Globus pallidus (tissue), 1 donor: Measurements from ENCODE around the gene HLA-C.
"Not testable (repeated sequence)": the region's sequence is repeated elsewhere in the genome, so short reads cannot be mapped to it uniquely, and the experiment has no call there.

Source experiments
- DNase-seq: peaks from one replicate; pipeline ENCODE4 v3.0.0-alpha.2; 2015; ENCODE audit warnings: low spot score

Gene HLA-C

DNA sequence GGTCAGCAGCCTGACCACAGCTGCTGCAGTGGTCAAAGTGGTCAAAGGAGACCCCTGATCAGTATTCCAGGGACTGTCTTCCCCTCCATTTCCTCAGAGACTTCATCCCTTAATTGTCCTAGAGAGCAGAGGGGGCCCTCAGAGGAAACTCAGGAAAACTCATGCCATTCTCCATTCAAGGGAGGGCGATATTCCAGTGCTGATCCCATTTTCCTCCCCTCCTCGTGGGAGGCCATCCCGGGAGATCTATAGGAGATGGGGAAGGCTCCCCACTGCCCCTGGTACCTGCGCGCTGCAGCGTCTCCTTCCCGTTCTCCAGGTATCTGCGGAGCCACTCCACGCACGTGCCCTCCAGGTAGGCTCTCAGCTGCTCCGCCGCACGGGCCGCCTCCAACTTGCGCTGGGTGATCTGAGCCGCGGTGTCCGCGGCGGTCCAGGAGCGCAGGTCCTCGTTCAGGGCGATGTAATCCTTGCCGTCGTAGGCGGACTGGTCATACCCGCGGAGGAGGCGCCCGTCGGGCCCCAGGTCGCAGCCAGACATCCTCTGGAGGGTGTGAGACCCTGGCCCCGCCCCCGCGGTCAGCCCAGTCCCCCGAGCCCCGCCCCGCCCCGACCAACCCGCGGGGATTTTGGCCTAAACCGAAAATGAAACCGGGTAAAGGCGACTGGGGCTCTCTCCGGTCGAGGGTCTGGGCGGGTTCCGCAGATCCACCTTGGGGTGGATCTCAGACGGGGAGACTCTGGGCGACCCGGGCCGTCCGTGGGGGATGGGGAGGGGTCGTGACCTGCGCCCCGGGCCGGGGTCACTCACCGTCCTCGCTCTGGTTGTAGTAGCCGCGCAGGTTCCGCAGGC is 878 bp downstream of the HLA-C start:
- no peak for DNase-seq

DNA sequence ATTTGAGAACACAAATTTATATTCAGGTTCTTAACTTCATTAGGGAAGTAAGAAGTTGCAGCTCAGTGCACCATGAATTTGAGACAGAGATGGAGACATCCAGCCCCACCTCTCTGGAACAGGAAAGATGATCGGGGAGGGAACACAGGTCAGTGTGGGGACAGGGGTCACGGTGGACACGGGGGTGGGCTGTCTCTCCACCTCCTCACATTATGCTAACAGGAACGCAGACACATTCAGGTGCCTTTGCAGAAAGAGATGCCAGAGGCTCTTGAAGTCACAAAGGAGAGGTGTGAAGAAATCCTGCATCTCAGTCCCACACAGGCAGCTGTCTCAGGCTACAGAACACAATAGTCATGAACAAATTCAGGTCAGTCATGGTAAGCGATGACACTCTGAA is 3.1 kb downstream of the HLA-C start:
- no peak for DNase-seq

DNA sequence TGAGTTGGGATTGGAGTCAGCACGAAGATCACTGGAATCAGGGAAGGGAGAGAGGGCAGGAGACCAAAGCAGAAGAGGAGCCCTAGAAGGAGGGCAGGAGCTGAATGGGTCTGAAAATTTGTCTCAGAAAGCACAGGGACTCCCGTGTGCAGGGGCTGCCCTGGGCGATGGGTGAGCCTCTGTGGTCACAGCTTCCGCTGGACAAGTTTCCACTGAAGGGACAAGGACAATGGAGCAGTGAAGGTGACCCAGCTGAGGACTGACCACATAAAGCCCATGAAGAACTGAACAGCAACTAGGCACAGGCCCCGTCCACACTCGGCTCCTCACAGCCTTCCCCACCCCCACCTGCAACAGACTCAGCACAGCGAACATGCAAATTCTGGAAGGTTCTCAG is 3.5 kb downstream of the HLA-C start:
- no peak for DNase-seq

DNA sequence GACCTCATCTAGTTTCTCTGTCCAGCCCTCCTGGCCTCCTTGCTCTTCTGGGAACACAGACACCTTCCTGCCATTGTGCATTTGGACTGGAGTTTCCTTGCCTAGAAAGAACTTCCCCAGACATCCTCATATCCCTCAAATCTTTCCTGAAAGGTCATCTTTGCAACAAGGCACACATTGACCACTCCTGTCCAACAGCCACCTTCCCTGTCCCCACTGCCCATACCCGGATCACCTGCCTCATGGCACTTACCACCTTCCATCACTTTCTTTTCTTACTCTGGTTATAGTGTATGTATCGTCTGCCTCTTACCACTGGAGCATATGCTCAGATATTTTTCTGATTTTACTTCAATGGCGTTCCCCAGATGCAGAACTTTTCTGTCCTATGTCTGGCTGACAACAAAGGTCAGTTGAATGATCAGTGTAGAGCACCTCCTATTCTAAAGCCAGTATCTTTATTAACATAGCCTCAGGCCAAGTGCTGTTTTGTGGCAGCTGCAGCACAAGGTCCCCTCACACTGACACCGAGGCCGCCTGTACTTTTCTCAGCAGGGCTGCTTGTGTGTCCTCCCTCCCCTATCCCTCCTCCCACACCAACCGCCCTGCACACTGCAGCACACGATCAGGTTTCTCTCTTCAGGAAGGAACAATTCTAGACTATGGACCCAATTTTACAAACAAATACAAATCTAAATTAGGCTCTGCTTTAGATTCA is 4.1 kb downstream of the HLA-C start:
- no peak for DNase-seq

DNA sequence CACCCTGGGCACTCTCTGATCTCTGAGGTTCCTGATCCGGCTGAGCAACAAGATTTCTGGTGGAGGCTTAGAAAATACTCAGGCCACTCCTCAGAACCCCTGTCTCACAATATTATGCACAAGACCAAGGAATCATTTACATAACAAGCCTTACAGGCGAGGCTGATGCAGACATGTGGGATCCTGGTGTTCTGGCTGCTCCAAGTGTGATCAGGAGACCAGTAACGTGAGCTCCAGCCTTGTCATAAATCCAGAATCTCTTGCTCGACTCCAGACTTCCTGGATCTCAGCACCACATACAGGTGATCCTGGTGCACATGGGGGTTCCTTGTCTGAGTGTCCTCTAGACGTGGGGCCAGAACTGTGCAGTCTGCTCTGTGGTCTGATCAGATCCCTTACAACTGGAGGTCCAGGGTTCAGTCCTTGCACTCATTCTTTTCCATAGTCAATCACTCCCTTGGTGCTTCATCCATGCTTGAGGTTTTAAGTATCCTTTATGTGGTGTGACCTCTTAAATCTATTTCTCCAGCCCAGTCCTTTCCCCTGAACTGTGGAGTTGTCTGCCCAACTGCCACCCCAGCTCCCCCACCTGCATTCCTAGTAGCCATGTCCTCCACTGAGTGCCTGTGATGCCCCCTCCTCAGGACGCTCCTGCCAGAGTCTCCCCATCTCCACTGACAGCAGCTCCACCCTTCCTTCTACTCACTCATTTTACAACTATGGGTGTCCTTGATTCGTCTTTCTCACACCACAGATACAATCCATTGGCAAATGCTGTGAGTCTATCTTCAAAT is 5.1 kb downstream of the HLA-C start:
- no peak for DNase-seq

DNA sequence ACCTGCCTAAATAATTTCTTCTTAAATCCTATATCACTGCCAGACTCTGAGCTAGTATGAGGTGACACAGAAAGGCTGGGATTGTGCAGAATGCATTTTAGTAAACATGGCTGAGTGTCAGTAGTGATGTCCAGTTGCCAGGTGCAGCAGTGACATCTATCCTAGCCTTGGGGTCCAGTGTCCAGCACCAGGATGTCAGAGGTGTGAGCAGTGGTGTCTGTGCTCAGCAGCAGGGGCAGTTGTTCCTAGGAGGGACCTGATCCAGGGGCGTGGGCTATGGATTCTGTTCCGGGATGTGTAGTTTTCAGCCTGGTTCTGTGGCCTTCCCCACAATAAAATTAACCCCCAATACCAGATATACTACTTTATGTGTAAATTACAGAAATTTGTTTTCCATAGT is 6.0 kb downstream of the HLA-C start:
- no peak for DNase-seq

DNA sequence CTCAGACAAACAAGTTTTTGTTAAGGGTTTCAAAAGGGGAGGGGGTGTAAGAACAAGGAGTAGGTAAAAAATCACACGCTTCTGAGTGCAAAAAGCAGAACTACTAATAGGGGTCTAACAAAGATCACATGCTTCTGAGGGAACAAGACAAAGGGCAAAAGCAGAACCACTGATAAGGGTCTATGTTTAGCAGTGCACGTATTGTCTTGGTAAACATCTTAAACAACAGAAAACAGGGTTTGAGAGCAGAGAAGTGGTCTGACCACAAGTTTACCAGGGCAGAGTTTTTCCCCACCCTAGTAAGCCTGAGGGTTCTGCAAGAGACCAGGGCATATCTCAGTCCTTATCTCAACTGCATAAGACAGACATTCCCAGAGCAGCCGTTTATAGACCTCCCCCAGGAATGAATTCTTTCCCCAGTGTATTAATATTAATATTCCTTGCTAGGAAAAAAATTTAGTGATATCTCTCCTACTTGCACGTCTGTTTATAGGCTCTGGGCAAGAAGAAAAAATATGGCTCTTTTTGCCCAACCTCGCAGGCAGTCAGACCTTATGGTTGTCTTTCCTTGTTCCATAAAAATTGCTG is 8.5 kb downstream of the HLA-C start:
- DNase-seq: not testable (repeated sequence)

DNA sequence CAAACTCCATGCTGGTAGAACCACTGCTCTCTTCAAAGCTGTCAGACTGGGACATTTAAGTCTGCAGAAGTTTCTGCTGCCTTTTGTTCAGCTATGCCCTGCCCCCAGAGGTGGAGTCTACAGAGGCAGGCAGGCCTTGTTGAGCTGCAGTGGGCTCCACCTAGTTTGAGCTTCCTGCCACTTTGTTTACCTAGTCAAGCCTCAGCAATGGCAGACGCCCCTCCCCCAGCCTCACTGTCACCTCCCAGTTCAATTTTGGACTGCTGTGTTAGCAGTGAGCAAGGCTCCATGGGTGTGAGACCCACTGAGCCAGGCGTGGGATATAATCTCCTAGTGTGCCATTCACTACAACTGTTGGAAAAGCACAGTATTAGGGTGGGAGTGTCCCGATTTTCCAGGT is 11.9 kb downstream of the HLA-C start:
- not testable (repeated sequence) for DNase-seq

DNA sequence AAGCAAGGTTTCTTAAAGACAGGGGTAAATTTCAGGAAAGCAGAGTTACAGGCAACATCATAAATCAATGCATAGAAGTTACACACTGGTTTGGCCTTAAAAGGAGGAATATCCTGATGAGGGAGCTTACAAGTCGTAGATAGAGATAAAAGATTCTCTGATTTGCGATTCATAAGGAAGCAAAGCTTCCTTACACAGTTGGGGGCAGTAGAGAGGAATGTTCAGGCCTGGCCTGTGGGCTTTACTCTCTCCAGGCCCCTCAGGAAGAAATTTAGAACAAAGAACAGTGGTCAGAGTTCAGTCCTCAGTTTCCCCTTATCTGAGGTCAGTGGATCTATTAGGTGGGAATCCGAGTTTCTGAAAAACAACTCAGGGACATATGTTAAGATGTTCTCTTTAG is 19.3 kb downstream of the HLA-C start:
- no peak for DNase-seq

DNA sequence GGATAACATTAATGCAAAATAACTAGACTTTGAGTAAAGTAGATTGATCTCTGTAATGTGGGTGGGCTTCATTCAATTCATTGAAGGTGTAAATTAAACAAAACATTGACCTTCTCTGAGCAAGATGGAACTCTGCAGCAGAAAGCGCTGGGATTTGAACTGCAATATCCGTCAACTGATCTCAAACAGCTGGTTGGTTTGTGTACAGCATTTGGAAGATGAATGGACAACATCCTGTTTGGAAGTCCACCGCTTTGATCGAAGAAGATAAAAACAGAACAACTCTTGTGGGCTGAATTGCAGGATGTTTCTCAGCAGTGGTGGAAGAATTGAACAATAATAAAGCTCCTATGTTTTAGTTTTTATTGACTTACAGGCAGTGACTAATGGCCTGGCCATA is 20.6 kb downstream of the HLA-C start:
- no peak for DNase-seq

DNA sequence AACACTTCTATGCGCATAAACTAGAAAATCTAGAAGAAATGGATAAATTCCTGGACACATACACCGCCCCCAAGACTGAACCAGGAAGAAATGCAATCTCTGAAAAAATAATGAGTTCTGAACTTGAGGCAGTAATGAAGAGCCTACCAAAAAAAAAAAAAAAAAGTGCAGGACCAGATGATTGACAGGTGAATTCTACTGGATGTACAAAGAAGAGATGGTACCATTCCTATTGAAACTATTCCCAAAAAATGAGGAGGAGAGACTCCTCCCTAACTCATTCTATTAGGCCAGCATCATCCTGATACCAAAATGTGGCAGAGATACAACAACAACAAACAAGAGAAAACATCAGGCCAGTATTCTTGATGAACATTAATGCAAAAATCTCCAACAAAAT is 22.7 kb downstream of the HLA-C start:
- DNase-seq: no peak

DNA sequence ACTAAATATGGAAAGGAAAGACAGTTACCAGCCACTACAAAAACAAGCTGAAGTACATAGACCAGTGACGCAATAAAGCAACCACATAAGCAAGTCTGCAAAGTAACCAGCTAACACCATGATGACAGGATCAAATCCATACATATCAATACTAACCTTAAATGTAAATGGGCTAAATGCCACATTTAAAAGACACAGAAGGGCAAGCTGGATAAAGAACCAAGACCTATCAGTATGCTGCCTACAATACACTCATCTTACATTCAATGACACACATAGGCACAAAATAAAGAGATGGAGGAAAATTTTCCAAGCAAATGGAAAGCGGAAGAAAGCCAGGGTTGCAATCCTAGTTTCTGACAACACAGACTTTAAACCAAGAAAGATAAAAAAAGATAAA is 24.1 kb downstream of the HLA-C start:
- DNase-seq: no peak

DNA sequence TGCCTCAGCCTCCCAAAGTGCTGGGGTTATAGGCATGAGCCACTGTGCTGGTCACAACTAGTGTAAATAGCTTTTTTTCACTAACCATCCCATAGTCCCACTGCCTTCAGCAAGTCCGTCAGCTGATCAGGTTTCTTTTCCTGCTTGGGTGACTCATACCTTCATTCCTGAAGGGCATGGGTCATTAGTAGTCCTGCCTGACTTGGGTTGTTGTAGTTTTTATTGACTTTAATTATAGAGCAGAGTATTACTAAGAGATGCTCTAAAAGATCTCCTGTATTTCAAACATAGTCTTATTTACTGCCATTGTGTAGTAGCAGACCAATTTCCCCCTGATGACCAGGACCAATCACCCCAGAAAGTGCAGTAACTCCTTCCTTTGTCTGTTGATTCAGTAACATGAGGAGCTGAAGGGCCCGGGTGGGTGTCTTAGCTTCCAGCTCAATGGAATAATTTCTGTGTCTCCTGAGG is 25.8 kb downstream of the HLA-C start:
- DNase-seq: no peak

DNA sequence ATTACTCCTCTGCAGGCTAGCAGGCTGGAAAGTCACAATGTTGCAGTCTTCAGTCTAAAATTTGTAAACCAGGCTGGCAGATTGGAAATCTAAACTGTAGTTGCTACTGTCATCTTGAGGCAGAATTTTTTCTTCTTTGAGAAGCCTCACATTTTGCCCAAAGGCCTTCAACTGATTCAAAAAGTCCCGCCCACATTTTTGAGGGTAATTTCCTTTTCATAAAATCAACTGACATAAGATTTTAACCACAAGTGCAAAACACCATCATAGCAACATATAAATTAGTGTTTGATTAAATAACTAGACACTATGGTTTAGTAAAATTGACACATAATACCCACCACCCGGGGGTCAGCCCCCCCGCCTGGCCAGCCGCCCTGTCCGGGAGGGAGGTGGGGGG is 28.4 kb downstream of the HLA-C start:
- DNase-seq: no peak

DNA sequence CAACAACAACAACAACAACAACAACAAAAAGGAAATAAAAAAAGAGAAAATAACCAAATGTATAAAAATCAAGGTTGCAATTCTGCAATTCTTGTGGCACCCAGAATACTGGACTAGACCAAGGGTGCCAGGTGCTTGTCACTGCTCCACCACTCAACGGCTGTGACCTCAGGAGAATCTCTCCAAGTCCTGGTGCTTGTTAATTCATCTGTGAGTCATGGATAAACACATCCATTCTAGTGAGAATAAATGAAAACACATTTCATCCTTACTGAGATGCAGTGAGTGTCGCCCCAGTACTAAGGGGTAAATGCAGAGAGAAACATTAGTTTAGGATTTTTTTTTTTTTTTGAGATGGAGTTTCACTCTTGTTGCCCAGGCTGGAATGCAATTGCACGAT is 32.0 kb downstream of the HLA-C start:
- DNase-seq: no peak

DNA sequence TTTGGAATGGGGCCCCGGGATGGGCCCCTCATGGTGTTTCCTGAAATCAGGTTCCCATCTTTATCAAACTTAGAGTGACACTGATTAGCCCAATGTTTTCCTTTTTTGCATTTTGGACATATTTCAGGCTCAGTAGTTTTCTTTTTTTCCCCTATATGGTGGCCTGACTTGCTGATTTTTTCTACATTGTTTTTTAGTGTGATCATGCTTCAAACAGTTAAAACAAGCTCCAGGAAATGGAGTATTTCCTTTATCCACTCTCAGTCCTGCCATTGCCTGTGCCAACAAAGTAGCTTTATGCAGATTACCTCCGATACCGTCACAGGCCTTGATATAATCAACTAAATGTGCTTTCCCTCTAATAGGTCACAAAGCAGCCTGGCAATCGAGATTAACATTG is 37.8 kb downstream of the HLA-C start:
- DNase-seq: not testable (repeated sequence)

DNA sequence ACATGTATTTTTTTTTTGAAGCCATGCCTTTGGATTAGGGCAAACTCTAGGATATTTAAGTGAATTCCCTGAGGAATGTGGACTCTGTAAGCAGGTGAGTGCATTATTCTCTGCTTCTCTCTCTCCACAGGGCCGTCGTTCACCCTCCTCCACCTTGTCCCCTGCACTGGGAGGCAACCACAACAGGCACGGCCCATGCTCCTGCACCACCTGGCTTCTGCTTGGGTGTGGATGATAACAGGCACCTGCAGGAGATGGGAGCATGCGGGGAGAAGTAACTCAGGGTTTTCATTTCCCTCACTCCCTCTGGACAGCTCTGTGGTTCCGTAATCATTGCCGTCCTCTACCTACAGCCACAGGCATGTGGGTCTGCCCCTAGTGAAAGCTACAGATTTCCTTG is 43.4 kb downstream of the HLA-C start:
- no peak for DNase-seq

DNA sequence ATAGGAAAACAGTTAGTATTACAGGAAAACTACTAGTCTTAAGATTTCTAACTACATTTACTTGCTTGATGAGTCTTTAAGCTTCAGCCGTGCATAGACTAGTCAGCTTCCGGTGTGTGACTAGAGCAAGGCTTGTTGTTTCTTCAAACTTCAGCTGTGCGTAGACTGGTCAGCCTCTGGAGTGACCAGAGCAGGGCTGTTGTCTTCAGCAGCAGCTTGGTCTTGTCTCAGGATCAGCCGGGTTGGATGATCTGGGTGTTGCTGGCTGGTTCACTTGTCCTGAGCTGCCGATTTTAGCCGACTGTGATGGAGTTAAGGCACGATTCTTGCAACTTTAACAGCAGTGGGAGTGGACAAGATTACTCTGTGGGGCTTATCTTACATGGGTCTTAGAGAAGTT is 44.7 kb downstream of the HLA-C start:
- no peak for DNase-seq

DNA sequence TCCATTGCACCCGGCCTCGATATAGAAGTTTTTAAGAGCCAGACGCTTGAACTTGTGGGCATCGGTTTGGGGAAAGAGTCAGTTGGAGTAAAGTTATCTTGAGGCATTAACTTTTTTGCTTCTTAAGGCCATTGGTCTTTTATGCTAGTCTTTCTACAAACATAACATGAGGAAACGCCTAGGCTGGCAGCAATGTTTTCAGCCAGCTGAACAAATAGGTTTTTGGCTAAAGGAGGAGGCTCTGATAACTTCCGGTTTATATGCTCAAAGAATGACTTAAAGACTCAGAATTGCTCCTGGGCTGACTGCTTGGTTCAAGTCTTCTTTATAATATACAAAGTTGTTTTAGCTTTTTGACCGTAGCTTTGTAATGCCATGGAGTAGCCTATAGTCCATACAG is 46.2 kb downstream of the HLA-C start:
- DNase-seq: no peak

DNA sequence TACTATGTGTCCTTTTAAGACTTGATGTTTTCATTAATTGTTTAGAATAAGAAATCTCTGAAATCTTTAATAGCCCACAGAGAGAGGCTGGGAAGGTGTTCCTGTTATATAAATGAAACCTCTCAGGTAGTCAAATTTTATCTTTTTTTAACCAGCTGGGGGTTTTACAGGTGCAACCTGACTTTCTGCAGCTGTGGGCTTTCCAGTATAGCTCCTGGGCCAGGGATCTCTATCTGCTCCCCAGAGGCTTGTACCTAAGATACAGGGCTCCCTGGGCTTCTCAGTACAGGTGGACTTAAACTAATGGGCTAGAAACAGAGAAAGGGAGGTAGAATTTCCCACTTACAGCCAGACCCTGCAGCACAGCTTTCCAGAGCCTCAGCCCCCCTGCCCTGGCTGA is 49.4 kb downstream of the HLA-C start:
- no peak for DNase-seq
